OCI-LY1 (cell line): ENCODE measurements around the gene PDCL2.

Experiments used
- CTCF ChIP-seq: fragments of 200-600 bp; sonication (generic), shearing (Covaris generic); IDR thresholded peaks from 2 replicates; pipeline ENCODE4 v1.5.1; 2017; ENCODE audit warnings: mild to moderate bottlenecking, antibody characterized with exemption, low read length, moderate library complexity, mixed read lengths
- EZH2 ChIP-seq: fragments of 200-600 bp; sonication (generic), shearing (Covaris generic); IDR thresholded peaks from 2 replicates; pipeline ENCODE4 v1.8.0; 2017; ENCODE audit warnings: borderline replicate concordance, mixed run types, mild to moderate bottlenecking, antibody characterized with exemption, low read length, moderate library complexity, mixed read lengths

- TF ChIP-seq CTCF (no peak), EZH2 (no peak)
These were observed 26.6 kb upstream of the PDCL2 start for GRCh38 chr4:55618546-55619143.
